Measurements from ENCODE around the gene DUSP5. TPM values are rescaled to one million over a fixed set of nuclear protein-coding genes. Genes with fewer than 3 reads are reported as not detected.

The DUSP5 gene
- total and polyA plus RNA-seq, 12 donors, result 5.3 to 53.7 (median 21.2) TPM

GRCh38 chr10:110548002-110548401 lies 50.3 kb downstream of the DUSP5 start:
- Histone ChIP-seq H3K27me3 (peaks cover 0 to 19% (median 0%) of the 10 kb centered on the region in 7 donors), H3K4me3 (no peak overlapping the region), H3K9me3 (no peaks in the 10 kb centered on the region), H3K27ac (no peak overlapping the region), H3K36me3 (no peaks in the 10 kb centered on the region), H3K4me1 (peaks cover 0 to 14% (median 0%) of the 10 kb centered on the region in 9 donors)
- TF ChIP-seq, protein P1, sequence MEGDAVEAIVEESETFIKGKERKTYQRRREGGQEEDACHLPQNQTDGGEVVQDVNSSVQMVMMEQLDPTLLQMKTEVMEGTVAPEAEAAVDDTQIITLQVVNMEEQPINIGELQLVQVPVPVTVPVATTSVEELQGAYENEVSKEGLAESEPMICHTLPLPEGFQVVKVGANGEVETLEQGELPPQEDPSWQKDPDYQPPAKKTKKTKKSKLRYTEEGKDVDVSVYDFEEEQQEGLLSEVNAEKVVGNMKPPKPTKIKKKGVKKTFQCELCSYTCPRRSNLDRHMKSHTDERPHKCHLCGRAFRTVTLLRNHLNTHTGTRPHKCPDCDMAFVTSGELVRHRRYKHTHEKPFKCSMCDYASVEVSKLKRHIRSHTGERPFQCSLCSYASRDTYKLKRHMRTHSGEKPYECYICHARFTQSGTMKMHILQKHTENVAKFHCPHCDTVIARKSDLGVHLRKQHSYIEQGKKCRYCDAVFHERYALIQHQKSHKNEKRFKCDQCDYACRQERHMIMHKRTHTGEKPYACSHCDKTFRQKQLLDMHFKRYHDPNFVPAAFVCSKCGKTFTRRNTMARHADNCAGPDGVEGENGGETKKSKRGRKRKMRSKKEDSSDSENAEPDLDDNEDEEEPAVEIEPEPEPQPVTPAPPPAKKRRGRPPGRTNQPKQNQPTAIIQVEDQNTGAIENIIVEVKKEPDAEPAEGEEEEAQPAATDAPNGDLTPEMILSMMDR (IDR thresholded peaks at IDR 0.05), result no peak
- intact Hi-C loops (cut with DNase I), result loop anchor here in 7 of 10 donors (5.0 to 10.0 kb wide), 7 partner anchors 46 to 403 kb away; partner anchors contain the start of gene DUSP5 (in 1 of the 7)
- no peak for ATAC-seq
- no peak for DNase-seq
- 64 to 66% methylated on average over 5 of the region's 5 CpGs for WGBS, 2 donors

DNA sequence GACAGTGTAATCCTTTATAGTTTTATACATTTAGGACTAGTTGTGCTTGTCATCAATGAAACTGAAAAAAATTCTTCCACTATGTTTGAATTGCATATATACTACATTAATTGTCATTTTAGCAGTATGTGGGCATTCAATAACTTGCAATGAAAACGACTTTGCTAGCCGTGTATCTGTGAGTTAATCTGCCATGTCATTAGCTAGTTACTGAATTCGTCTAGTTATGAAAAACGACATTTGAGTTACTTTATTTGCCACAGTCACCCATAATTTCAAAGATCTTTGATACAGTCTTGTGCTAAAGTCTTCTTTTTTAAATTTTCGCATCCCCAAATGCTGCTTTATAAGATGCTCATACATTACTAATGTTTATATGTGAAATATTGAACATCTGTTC lies 51.5 kb downstream of the DUSP5 start:
- Histone ChIP-seq H3K4me1 (peaks cover 0 to 14% (median 0%) of the 10 kb centered on the region in 9 donors), H3K36me3 (no peaks in the 10 kb centered on the region), H3K9me3 (no peaks in the 10 kb centered on the region), H3K4me3 (no peak overlapping the region), H3K27me3 (peaks cover 0 to 19% (median 0%) of the 10 kb centered on the region in 7 donors), H3K27ac (no peak overlapping the region)
- DNase-seq, result no peak
- no peak for ATAC-seq
- intact Hi-C loops (cut with DNase I), result loop anchor here in 7 of 10 donors (5.0 to 10.0 kb wide), 7 partner anchors 47 to 404 kb away; partner anchors contain the start of gene DUSP5 (in 1 of the 7)
- 83 to 88% methylated on average over 5 of the region's 5 CpGs for WGBS, 2 donors
- TF ChIP-seq, protein P1 (IDR thresholded peaks at IDR 0.05), result no peak

DNA sequence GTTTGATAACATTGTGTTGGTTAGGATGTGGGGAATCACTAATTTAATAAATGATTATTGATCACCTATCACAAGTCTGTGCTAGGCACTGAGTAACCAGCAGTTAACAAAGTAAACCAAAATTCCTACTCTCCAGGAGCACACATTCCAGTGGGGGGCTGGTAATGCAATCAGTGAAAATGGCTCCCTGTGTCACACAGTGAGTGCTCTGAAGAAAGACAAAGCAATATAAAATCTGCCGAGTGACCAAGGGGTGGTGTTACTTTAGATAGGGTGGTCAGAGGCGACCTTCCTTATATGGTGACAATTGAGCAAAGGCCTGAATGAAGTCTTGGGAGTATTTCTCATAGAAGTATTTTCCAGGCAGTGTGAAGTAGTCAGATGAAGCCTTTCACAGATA lies 56.2 kb downstream of the DUSP5 start:
- H3K27ac ChIP-seq, result no peak overlapping the region
- H3K27me3 ChIP-seq, result peaks cover 0 to 9% (median 0%) of the 10 kb centered on the region in 7 donors
- H3K9me3 ChIP-seq, result no peaks in the 10 kb centered on the region
- TF ChIP-seq, protein P1 (IDR thresholded peaks at IDR 0.05), result no peak
- intact Hi-C loops (cut with DNase I), result loop anchor here in 1 of 10 donors (5.0 kb wide), 1 partner anchor 242 kb away; no protein-coding TSS in a partner anchor
- H3K36me3 ChIP-seq, result no peaks in the 10 kb centered on the region
- 32 to 63% methylated on average over 2 of the region's 2 CpGs for WGBS, 2 donors
- no peak for DNase-seq
- H3K4me3 ChIP-seq, result no peak overlapping the region
- ATAC-seq, result no peak
- H3K4me1 ChIP-seq, result no peaks in the 10 kb centered on the region

DNA sequence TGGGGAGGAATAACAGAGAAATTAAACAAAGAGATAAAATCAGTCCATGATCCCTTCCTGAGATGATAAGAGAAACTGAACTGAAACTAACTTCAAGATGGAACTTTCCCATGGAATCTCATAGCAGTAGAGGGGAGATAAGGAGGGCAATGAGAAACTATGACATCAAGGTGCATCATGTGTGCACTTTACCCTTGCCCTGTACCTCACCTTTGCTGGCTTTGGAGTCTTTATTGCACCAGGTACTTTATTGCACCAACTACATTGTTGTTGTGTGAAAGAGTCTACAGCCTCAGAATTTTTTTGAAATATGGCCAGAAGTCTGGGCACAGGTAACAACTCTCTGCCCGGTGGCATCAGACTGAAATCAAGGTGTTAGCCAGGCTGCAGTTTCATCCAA lies 58.6 kb downstream of the DUSP5 start:
- Histone ChIP-seq H3K36me3 (no peaks in the 10 kb centered on the region), H3K27me3 (peaks cover 0 to 4% (median 0%) of the 10 kb centered on the region in 7 donors), H3K27ac (no peak overlapping the region), H3K4me3 (no peak overlapping the region), H3K9me3 (no peaks in the 10 kb centered on the region), H3K4me1 (no peaks in the 10 kb centered on the region)
- intact Hi-C loops (cut with DNase I), result loop anchor here in 1 of 10 donors (5.0 kb wide), 1 partner anchor 244 kb away; no protein-coding TSS in a partner anchor
- 92 to 96% methylated on average over 1 of the region's 1 CpG for WGBS, 2 donors
- TF ChIP-seq, protein P1 (IDR thresholded peaks at IDR 0.05), result no peak
- DNase-seq, result no peak
- ATAC-seq, result no peak

Measured in heart right ventricle (tissue), 16 donors.